HepG2 (cell line): ENCODE measurements around the gene ZNF605. TPM values are rescaled to one million over a fixed set of nuclear protein-coding genes. Genes with fewer than 3 reads are reported as not detected.

Source experiments
- CHCHD3 ChIP-seq: sonication (generic); formaldehyde crosslinking; IDR thresholded peaks from 2 replicates; pipeline ENCODE4 v1.8.0; 2022; ENCODE audit warnings: mild to moderate bottlenecking, missing genetic modification reagents, moderate library complexity
- ERF ChIP-seq: IDR thresholded peaks from 2 replicates; pipeline ENCODE4 v1.6.1; 2018; ENCODE audit warnings: missing biosample characterization, missing genetic modification reagents
- GABPA ChIP-seq, 2 experiments: IDR thresholded peaks; 2 replicates each; pipeline ENCODE4 v1.6.1; 2011 to 2016; ENCODE audit warnings: low read depth in 2 of 2, low read length in 1 of 2, missing biosample characterization in 1 of 2, missing genetic modification characterization in 1 of 2
- IRX3 ChIP-seq: sonication (generic); formaldehyde crosslinking; IDR thresholded peaks from 2 replicates; pipeline ENCODE4 v1.8.1; 2023; ENCODE audit warnings: mild to moderate bottlenecking, low read depth, missing genetic modification reagents, borderline replicate concordance
- KDM3A ChIP-seq: IDR thresholded peaks from 2 replicates; pipeline ENCODE4 v1.6.1; 2018; ENCODE audit warnings: low read depth, missing compliant biosample characterization
- POGZ ChIP-seq: sonication (generic); formaldehyde crosslinking; IDR thresholded peaks from 2 replicates; pipeline ENCODE4 v1.4.0; 2020; ENCODE audit warnings: mild to moderate bottlenecking, missing genetic modification reagents
- RAD51 ChIP-seq: fragments of 450-650 bp; IDR thresholded peaks from 2 replicates; pipeline ENCODE4 v1.6.1; 2016; ENCODE audit warnings: borderline replicate concordance
- ZBTB42 ChIP-seq: sonication (generic); formaldehyde crosslinking; IDR thresholded peaks from 2 replicates; pipeline ENCODE4 v1.5.0; 2020; ENCODE audit warnings: mild to moderate bottlenecking, missing genetic modification reagents
- ZC3H4 ChIP-seq: sonication (generic); formaldehyde crosslinking; IDR thresholded peaks from 2 replicates; pipeline ENCODE4 v1.4.0; 2020; ENCODE audit warnings: missing genetic modification reagents, borderline replicate concordance
- ZSCAN31 ChIP-seq: sonication (generic); formaldehyde crosslinking; IDR thresholded peaks from 2 replicates; pipeline ENCODE4 v1.5.0; 2020; ENCODE audit warnings: low read depth, mild to moderate bottlenecking, missing genetic modification reagents
- polyA plus RNA-seq, 8 experiments: library from polyadenylated mRNA; depleted of rRNA in 3 of 8; stranded (reverse) in 7 of 8; unstranded in 1 of 8; fragments of >200 nt; fragmentation: Illumina TruSeq in 4 of 8; extraction: Trizol in 4 of 8; gene quantifications; 2 replicates each; pipeline versions ENCODE4 v1.2.1 to v1.2.3, GENCODE V29; 2011 to 2016; ENCODE audit warnings: low read depth in 4 of 8, missing spikeins in 1 of 8, mixed read lengths in 1 of 8; ENCODE audit not compliant: insufficient read depth in 1 of 8
- total RNA-seq, 5 experiments: library from RNA; depleted of rRNA; stranded (reverse); fragments of >200 nt; fragmentation: Illumina TruSeq; extraction: Trizol; gene quantifications; 2 replicates each; pipeline ENCODE4 v1.2.3, GENCODE V29; 2016; ENCODE audit warnings: low read depth in 1 of 5
- TF ChIP-seq, protein P1 (sequence below): sonication (generic); formaldehyde crosslinking; IDR thresholded peaks from 2 replicates; pipeline ENCODE4 v1.4.0; 2020; ENCODE audit warnings: missing genetic modification reagents
- TF ChIP-seq, protein P2 (sequence below): sonication (generic); formaldehyde crosslinking; conservative IDR thresholded peaks from 2 replicates; pipeline ENCODE4 v1.8.0; 2022; ENCODE audit warnings: low read depth, missing genetic modification reagents
- TF ChIP-seq, protein P3 (sequence below): sonication (generic); formaldehyde crosslinking; IDR thresholded peaks from 2 replicates; pipeline ENCODE4 v1.4.0; 2020; ENCODE audit warnings: mild to moderate bottlenecking, missing genetic modification reagents

ZNF605 gene
- total and polyA plus RNA-seq, 2 of the 13 experiments (the other 11 are each of a cell fraction or from before 2014, with no cell fraction given) = 6.7 to 6.8 TPM

DNA sequence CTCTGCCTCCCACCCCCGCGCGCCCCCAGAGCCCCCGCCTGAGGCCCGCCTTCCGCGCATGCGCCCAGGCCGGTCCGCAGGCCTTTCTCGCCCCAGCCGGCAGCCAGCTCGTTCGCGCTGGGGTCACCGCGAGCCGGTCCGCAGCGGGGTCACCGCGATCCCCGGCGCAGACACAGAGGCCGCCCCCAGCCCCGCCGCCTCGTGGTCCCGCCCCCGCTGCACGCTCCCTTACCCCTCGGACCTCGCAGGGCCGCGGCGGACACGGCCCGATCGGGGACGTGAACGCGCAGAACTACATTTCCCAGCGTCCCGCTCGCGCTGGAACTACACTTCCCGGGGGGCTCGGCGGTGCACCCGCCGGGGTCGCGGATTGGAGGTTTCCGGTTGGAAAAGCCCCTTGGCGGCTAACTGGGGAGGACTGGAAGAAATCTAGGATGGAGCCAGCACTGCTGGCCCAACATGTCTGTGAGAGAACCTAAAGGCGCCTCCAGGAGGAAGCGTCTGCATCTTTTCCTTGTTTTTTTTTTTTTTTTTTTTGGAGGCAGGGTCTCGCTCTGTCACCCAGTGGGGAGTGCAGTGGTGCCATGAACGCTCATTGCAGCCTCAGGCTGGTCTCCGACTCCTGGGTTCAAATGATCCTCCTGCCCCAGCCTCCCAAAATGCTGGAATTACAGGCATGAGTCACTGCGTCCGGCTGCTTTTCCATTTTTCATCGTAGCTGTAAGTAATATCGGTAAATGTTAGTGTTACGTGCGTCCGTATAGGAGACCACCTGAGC, at the start of gene ZNF605 (continued):
- TF ChIP-seq, protein P1, sequence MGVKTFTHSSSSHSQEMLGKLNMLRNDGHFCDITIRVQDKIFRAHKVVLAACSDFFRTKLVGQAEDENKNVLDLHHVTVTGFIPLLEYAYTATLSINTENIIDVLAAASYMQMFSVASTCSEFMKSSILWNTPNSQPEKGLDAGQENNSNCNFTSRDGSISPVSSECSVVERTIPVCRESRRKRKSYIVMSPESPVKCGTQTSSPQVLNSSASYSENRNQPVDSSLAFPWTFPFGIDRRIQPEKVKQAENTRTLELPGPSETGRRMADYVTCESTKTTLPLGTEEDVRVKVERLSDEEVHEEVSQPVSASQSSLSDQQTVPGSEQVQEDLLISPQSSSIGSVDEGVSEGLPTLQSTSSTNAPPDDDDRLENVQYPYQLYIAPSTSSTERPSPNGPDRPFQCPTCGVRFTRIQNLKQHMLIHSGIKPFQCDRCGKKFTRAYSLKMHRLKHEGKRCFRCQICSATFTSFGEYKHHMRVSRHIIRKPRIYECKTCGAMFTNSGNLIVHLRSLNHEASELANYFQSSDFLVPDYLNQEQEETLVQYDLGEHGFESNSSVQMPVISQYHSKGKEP = no peak
- no peak for TF ChIP-seq CHCHD3 (CRISPR knock-in tag)
- TF ChIP-seq ZC3H4 (CRISPR knock-in tag) = no peak
- peak; percentile 79 for TF ChIP-seq GABPA (IDR thresholded peaks at IDR 0.05; ENCODE audit: low read depth, low read length)
- peak; percentile 95 for TF ChIP-seq GABPA (CRISPR knock-in tag; IDR thresholded peaks at IDR 0.05; ENCODE audit: low read depth)
- no peak for TF ChIP-seq KDM3A (CRISPR knock-in tag)
- 0 out of 2 replicates have a peak, but pooled peaks have one; percentile 22 for TF ChIP-seq ZSCAN31
- TF ChIP-seq, protein P2, sequence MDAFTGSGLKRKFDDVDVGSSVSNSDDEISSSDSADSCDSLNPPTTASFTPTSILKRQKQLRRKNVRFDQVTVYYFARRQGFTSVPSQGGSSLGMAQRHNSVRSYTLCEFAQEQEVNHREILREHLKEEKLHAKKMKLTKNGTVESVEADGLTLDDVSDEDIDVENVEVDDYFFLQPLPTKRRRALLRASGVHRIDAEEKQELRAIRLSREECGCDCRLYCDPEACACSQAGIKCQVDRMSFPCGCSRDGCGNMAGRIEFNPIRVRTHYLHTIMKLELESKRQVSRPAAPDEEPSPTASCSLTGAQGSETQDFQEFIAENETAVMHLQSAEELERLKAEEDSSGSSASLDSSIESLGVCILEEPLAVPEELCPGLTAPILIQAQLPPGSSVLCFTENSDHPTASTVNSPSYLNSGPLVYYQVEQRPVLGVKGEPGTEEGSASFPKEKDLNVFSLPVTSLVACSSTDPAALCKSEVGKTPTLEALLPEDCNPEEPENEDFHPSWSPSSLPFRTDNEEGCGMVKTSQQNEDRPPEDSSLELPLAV (CRISPR knock-in tag) = no peak
- TF ChIP-seq, protein P3, sequence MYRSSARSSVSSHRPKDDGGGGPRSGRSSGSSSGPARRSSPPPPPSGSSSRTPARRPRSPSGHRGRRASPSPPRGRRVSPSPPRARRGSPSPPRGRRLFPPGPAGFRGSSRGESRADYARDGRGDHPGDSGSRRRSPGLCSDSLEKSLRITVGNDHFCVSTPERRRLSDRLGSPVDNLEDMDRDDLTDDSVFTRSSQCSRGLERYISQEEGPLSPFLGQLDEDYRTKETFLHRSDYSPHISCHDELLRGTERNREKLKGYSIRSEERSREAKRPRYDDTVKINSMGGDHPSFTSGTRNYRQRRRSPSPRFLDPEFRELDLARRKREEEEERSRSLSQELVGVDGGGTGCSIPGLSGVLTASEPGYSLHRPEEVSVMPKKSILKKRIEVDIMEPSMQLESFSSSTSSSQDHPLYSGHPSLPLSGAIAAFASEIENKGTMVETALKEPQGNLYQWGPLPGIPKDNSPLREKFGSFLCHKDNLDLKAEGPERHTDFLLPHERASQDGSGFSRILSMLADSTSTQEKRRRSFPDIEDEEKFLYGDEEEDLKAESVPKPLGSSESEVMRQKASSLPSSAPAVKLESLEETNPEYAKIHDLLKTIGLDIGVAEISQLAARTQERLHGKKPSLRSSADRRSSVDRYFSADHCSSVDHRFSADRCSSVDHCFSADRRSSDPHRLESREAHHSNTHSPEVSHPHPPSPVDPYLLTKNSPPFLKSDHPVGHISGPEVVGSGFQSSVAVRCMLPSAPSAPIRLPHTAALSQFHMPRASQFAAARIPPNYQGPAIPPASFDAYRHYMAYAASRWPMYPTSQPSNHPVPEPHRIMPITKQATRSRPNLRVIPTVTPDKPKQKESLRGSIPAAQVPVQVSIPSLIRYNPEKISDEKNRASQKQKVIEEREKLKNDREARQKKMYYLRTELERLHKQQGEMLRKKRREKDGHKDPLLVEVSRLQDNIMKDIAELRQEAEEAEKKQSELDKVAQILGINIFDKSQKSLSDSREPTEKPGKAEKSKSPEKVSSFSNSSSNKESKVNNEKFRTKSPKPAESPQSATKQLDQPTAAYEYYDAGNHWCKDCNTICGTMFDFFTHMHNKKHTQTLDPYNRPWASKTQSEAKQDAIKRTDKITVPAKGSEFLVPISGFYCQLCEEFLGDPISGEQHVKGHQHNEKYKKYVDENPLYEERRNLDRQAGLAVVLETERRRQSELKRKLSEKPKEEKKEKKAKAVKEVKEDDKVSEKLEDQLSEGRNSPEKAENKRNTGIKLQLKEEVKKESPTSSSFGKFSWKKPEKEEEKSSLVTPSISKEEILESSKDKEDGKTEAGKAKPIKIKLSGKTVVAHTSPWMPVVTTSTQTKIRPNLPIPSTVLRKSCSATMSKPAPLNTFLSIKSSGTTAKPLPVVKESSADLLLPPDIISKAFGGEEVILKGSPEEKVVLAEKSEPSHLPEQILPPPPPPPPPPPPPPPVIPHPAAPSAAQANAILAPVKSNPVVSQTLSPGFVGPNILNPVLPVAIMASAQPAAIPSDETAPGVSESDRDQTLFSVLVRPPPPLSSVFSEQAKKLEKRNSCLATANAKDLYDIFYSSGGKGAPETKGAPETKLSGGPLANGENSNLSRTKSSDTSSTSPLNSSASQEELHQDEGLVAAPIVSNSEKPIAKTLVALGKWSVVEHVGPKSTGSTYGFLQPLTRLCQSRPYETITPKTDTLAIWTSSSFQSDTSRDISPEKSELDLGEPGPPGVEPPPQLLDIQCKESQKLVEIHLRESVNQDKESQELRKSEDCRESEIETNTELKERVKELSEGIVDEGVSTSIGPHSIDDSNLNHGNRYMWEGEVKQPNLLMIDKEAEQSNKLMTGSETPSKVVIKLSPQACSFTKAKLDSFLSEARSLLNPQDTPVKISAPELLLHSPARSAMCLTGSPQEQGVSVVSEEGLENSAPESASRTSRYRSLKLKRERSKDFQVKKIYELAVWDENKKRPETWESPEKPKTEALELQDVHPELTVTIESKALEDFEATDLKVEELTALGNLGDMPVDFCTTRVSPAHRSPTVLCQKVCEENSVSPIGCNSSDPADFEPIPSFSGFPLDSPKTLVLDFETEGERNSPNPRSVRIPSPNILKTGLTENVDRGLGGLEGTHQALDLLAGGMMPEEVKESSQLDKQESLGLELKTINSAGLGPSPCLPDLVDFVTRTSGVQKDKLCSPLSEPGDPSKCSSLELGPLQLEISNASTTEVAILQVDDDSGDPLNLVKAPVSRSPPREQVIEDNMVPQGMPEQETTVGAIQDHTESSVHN = no peak
- no peak for TF ChIP-seq ZBTB42
- TF ChIP-seq RAD51 = no peak
- peak; percentile 40 for TF ChIP-seq POGZ (CRISPR knock-in tag)
- TF ChIP-seq IRX3 (CRISPR knock-in tag) = 0 out of 2 replicates have a peak, but pooled peaks have one; percentile 64
- TF ChIP-seq ERF (CRISPR knock-in tag) = peak; percentile 36; the same call in 1 of the 2 replicates
